A673 (cell line): ENCODE data around the gene SCN1B.

Source experiments
- EZH2 ChIP-seq: fragments of 200-600 bp; sonication (generic); IDR thresholded peaks from 2 replicates; pipeline ENCODE4 v1.6.1; 2017; ENCODE audit warnings: borderline replicate concordance, low read depth, mild to moderate bottlenecking, mixed read lengths, antibody characterized with exemption, low read length; ENCODE audit not compliant: poor library complexity, severe bottlenecking
- TF ChIP-seq, protein P1 (sequence below): fragments of 300-800, 200-600 bp; sonication (generic); conservative IDR thresholded peaks from 2 replicates; pipeline ENCODE4 v1.5.1; 2017; ENCODE audit warnings: low read depth, mild to moderate bottlenecking, antibody characterized with exemption, low read length, moderate library complexity, mixed read lengths

DNA sequence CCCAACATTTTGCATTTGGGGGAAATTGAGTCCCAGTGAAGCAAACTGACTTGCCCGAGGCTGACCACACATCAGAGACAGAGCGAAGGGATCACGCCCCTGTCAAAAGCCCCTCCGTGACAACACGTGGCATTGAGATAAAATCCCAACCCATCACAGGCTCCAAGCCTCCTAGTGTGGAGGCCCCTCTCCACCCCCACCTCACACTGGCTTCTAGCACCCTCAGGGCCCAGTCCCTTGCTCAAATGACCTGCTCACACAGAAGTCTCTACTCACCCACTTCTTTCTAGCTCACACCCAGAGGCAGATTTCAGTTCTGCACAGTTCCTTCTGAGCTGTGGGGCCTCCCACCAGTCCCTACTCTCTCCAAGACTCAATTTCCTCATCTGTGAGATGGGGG, 21.5 kb downstream of the SCN1B start:
- TF ChIP-seq EZH2: no peak
- TF ChIP-seq, protein P1, sequence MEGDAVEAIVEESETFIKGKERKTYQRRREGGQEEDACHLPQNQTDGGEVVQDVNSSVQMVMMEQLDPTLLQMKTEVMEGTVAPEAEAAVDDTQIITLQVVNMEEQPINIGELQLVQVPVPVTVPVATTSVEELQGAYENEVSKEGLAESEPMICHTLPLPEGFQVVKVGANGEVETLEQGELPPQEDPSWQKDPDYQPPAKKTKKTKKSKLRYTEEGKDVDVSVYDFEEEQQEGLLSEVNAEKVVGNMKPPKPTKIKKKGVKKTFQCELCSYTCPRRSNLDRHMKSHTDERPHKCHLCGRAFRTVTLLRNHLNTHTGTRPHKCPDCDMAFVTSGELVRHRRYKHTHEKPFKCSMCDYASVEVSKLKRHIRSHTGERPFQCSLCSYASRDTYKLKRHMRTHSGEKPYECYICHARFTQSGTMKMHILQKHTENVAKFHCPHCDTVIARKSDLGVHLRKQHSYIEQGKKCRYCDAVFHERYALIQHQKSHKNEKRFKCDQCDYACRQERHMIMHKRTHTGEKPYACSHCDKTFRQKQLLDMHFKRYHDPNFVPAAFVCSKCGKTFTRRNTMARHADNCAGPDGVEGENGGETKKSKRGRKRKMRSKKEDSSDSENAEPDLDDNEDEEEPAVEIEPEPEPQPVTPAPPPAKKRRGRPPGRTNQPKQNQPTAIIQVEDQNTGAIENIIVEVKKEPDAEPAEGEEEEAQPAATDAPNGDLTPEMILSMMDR: no peak
